NCI-H226 (cell line): Measurements from ENCODE around the gene POLR1B.
"Not testable (repeated sequence)": the region's sequence is repeated elsewhere in the genome, so short reads cannot be mapped to it uniquely, and the experiment has no call there.

ENCODE experiments used
- DNase-seq: peaks from one replicate; pipeline ENCODE4 v3.0.0-alpha.2; 2015

Gene POLR1B

DNA sequence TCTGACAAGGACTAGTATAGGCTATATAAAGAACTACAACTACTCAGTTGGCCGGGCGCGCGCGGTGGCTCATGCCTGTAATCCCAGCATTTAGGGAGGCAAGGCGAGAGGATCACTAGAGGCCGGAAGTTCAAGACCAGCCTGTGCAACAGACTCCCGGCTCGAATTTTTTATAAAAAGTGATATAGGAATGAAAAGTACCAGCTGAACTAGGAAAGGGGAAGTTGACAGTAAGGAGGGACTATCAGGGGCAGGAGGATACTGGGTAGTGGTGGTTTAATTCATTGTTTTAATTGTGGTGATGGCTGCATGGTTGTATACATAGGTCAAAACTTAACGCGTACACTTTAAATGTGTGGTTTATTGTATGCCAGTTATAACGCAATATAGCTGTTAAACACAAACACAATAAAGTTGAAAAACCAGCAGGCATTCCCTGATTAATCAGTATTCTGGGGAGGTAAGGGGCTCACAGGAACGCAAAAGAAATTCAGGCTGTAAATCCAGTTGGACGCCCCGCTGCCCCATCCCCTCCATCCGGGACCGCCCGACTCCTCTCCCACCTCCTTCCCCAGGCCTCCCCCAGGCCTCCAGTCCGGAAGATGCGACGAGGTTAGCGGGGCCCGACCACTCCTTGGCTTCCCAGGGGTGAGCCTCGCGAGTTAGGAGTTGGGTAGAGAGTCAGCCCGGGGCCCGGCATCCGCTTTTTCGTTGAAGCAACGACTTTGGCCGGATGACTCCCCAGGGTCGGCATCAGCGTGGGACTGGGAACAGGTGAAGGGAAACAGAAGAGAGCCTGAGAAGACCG is 746 bp upstream of the POLR1B start:
- no peak for DNase-seq

DNA sequence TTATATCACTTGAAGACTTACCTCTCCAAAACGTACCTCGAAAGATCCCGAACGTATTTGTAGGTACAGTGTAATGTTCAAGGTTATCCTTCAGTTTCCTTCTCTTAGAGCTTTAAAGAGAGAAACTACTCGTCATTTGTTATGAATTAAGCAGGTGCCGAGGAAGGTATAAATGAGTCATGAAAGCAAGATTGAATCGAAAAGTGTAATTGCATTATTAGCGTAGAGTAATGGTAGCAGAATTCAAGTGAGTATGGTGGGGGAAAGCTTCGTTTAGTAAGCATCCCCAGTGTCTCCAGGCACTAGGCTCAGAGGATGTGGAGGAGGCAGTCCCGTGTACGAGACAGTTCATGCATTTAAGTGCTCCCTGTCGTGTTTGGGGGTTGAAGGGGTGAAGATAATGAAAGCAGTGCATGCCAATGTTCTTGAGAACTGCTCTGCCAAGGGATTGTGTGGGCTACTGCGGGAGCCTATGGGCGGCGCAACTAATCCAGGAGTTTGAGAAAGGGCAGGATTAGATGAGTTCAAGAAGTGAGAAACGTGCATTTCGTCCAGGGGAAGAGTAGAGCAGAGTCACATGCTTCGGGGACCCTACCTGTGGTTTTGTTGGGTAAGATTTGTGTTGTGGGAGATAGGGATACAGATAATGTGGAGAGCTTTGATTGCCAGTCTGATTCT is 858 bp downstream of the POLR1B start:
- peak; percentile 3 for DNase-seq

DNA sequence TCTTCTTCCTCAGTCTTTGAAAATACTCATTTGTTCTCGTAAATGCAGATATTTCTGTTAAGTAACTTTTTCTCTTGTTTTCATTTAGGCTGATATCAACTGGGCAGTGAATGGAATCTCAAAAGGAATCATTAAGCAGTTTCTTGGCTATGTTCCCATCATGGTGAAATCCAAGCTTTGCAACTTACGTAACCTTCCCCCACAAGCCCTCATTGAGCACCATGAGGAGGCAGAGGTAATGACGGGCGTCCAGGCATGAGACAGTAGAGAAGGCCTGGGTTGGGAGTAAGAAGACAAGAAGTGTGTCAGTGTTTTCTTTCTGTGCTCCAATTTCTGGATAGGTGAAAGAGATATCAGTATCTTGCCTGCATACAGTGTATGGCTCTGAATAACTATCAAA is 5.1 kb downstream of the POLR1B start:
- DNase-seq: peak; percentile 67

DNA sequence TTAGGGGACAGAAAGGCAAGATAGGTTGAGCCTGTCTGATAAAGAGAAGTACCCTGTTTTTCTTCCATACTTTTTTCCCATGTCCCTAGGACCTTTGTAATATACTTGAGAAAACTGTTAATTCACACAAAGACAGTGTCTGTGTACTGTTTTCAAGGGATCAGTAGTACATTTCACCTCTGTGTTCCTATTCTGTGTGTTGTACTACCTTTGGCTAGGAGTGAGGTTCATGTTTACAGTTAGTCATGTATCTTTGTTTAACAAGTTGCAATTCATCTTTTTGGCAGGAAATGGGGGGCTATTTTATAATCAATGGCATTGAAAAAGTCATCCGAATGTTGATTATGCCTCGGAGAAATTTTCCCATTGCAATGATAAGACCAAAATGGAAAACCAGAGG is 6.7 kb downstream of the POLR1B start:
- DNase-seq: no peak

DNA sequence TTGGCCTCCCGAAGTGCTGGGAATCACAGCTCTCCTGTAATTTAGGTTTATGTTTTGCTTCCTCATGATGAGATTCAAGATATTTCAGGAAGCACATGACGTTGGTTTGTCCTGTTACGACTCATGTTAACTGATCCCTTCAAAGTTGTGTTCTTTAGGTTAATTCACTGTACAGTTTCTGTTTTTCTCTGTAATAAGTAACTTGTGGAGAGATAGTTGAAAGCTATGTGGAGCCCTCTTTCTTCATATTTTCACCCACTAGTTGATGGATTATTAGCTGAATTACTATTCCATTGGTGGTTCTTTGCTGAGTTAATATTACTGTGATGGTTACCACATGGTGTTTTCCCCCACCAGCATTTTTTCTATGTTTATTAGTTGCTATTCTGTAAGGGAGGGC is 23.8 kb downstream of the POLR1B start:
- DNase-seq: no peak

DNA sequence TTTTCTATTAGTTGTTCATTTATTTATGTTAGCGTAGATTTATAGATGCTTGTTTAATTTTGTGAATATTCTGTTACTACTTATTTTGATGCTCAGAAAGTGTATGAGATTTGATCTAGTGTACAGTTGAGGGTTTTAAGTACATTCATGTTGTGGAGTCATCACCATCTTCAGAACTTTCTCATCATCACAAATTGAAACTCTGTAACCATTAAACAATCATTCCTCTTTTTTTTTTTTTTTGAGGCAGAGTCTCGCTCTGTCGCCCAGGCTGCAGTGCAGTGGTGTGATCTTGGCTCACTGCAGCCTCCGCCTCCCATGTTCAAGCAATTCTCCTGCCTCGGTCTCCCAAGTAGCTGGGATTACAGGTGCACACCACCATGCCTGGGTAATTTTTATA is 24.2 kb downstream of the POLR1B start:
- not testable (repeated sequence) for DNase-seq

DNA sequence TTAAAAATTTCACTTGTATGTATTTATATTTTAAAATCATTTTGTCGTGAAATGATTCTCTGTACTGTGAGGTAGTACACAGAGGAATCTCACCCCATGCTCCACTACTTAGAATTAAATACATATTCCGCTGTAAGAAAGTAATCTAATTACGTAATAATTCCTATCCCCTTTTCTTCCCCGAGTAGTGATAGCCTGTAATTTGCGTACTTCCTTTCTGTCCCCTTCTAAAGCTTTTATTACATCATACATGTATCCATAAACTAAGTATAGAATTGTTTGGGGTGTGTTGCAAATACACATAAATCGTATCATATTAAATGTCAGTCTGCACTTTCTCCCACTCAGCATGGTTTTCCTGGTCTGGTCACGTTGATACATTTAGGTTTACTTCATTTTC is 29.7 kb downstream of the POLR1B start:
- no peak for DNase-seq

DNA sequence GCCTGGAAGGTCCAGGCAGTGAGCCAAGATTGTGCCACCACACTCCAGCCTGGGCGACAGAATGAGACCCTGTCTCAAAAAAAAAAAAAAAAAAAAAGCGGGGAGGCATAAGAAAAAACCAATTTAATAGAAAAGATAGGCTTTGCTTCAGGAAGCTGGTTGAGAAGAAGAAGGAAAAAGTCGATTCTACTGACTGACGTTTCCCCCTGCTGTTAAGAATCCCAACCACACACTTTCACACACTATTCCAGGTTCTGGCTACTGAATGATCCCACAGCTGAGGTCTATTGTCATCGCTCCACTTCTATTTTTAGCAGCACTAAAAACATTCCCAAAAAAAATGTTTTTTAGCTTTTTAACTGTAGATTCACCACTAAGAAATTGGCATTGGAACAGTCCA is 35.5 kb downstream of the POLR1B start:
- no peak for DNase-seq

DNA sequence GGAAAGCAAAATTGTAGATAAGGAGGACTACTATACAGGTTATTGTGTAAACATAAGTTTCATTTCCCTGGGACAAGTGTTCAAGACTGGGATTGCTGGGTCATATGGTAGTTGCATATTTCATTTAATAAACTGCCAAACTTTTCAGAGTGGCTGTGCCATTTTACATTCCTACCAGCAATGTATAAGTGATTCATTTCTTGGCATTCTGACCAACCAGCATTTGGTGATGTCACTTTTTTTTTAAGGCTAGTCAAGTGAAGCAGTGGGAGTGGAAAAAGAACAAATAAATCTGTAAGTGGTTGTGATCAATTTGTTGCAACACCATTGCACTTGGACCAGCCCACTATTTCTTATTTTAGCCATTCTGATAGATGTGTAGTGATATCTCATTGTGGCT is 37.0 kb downstream of the POLR1B start:
- peak; percentile 75 for DNase-seq

DNA sequence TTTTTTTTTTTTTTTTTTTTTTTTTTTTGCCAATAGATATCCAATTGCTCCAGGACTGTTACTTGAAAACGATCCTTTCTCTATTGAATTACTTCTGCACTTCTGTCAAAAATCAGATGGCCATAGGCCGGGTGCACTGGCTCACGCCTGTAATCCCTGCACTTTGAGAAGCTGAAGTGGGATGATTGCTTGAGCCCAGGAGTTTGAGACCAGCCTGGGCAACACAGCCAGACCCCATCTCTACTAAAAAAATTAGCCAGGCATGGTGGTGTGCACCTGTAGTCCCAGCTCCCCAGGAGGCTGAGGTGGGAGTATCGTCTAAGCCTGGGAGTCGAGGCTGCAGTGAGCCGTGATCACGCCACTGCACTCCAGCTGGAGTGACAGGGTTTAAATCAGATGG is 37.8 kb downstream of the POLR1B start:
- no peak for DNase-seq

DNA sequence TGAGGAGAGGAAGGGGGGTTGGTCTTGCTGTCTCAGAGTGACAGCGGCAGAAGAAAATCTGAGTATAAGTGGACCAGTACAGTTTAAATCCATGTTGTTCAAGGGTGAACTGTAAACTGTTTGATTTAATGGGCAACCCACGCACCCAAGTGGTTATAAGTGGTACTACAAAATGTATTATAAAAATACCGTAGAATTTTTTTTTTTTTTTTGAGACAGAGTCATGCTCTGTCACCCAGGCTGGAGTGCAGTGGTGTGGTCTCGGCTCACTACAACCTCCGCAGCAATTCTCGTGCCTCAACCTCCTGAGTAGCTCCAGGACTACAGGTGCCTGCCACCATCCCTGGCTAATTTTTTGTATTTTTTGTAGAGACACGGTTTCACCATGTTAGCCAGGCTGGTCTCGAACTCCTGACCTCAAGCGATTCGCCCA is 40.1 kb downstream of the POLR1B start:
- no peak for DNase-seq

DNA sequence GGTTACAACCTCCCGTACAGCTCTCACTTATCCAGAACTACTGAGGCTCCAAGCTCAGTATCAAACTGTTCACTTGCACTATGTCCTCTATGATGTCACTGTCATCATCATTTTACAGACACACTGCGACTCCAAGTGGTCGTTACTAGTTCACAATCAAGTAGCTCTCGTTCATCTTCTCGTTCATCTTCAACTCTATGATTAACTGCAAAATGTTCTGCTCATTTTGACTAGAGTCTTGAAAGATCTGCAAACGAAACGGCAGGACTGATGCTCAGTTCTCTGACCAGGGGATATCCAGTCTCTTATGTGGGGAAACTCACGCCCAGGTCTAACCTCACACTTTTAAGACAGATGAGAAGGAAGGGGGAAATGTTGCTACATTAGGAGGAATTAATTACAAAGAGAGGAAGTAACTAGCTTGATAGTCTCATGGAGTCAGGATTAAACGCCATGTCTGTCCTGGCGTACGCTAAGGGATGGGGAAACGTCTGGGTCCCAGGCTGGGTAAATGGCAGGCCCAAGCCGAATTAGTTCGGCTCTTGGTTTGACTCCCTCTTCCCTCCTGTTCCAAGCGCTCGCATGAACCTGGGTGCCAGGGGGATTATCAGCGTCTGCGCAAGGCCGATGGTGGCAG is 41.4 kb downstream of the POLR1B start:
- no peak for DNase-seq

DNA sequence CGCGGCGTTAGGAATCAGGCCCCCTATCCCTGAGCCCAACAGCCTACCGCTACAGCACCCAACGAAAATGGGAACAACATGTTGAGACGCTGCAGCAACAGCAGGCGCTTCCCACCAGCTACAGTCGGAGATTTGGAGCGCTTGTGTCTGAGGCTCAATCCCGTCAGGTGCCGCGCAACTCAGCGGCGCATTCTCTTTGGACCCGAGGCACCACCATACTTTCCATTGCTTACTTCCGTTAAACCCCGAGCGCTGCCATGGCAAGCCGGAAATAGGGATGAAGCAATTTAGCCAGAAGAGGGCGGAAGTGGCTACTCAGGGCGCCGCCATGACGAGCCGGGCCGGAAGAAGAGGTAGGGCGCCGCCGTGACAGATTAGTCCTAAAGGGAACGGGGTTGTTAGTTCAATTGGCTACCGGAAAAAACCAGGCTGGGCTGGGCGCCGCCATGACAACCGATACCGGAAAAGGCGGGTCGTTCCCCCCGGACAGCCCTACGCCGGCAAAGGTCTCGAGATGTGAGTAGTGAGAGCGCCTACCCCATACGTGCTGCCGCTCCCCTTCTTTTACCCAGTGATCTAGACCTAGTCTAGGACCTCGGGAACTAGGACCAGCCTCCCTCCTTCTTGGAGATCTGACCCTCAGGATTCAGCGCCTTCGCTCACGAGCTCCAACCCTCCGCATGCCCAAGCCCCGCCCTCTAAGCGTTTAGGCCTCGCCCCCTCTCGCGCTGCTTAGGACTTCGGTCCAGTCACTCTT is 42.0 kb downstream of the POLR1B start, which contains the start of gene CHCHD5:
Gene CHCHD5 (plus strand): TSS at position 476 of the 757 bp plus-strand sequence. CDS start 39 bp downstream, at position 515.
- peak; percentile 97 for DNase-seq

DNA sequence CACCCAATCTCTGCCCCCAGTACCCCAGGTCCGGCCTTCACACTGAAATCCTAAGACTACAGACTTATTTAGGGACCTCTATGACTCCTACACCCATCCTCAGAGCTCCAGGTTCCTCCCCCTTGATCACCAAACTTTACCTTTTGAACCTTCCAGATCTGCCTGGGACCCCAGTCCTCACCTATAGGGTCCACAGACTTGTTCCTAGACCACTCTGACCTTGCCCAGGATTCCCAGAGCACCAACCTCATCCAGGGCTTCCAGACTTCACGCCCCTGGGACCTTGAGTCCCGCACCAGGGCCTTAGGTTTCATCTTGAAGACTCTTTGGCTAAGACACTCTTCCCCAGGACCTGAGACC is 42.6 kb downstream of the POLR1B start:
- no peak for DNase-seq

DNA sequence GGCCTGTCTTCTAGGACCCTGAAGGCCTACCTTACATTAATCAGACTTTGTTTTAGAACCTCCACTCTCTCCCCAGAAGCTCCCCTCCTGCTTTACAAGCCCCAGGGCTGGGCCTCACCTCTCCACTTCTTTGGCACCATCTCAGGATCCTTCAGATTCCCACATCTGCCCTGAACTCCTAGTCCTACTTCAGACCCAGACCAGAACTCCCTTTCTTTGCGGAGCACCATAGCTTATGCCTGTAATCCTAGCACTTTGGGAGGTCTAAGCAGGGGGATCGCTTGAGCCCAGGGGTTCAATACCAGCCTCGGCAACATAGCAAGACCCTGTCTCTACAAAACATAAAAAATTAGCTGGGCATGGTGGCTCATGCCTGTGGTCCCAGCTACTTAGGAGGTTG is 43.1 kb downstream of the POLR1B start:
- no peak for DNase-seq

DNA sequence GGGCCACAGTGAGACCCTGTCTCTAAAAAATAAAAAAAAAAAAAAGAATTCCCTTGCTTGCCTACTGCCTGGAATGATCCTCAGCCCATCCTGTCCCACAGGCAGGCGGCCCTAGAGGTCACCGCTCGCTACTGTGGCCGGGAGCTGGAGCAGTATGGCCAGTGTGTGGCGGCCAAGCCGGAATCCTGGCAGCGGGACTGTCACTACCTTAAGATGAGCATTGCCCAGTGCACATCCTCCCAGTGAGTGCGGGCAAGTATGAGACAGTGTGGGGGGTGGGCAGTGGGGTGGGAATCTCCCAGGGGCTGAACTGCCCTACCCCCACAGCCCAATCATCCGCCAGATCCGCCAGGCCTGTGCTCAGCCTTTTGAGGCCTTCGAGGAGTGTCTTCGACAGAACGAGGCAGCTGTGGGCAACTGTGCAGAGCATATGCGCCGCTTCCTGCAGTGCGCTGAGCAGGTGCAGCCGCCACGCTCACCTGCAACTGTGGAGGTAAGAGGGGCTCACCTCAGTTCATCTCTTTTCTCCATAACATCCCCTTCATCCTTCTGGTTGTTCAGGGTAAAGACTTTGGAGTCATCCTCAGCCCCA is 43.7 kb downstream of the POLR1B start:
- no peak for DNase-seq

DNA sequence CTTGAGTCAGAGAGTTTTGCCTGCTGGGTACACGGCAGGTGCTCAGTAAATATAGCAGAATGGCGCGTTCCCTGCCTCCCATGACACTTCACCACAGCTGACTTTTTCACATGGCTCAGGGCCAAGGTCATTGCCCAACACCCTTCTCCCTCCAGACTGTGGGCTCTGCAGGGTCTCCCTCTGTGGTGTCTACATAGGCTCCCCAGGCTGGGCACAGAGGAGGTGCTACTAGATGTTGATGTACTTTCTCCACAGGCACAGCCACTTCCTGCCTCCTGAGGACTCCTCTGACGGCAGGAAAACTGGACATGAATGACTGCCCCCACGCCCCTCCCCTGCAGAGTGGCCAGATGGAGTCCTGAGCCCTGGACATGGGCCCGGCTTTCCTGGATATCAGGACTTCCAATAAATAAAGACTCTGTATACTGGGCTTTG is 46.4 kb downstream of the POLR1B start:
- DNase-seq: no peak

DNA sequence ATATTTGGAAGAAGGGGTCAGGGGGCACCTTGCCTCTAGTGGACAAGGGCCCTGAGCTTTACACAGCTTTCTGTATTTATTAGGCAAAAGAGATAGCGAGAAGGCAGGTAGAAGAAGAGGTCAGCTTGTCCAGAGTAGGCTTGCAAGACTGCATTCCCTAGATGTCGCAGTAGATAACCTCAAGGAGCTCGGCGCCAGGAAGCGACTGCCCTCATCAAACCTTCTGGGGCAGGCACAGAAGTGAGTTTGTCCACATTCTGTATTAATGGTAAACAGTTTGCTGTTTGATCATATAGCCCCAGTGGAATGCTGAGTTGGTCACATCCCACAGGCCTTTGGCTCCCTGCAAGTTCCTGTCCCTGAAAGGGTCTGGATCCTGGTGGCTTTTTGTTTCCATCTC is 49.1 kb downstream of the POLR1B start:
- DNase-seq: no peak

DNA sequence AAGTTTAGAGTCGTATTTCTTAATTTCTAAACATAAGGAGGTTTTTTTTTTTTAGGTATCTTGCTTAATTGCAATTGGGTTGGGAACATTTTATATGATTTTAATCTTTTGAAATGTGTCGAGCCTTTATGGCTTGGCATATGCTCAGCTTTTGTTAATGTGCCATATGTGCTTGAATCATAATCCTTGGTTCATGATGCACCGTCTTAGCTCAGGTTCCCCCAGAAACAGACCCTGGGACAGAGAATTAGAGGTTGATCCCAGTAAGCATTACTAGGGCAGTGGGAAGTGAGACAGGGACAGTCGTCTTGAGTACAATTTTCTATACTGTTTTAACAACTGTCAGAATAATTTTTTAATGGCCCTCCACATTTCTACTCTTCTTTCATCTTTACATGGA is 51.5 kb downstream of the POLR1B start:
- DNase-seq: no peak

DNA sequence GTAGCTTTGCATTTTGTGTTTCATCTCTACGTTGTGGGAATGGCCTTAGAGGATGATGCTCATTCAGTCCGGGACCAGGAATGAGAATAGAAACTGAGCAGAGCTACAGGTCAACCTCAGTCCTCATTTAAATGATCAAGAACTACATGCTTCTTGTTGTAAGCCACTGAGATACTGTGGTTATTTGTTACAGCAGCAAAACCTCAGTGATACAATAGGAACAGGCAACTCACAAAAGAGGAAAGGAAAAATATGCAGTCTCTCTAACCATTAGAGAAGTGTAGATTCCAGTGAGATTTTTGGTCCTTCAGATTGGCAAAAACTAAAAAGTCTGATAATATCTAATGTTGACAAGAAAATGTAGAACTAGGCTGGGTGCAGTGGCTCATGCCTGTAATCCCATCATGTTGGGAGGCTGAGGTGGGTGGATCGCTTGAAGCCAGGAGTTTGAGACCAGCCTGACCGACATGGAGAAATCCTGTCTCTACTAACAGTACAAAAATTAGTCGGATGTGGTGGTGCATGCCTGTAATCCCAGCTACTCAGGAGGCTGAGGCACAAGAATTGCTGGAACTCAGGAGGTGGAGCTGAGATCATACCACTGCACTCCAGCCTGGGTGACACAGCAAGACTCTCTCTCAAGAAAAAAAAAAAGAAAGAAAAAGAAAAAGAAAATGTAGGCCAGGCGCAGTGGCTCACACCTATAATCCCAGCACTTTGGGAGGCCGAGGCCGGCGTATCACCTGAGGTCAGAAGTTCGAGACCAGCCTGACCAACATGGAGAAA is 55.5 kb downstream of the POLR1B start:
- no peak for DNase-seq

DNA sequence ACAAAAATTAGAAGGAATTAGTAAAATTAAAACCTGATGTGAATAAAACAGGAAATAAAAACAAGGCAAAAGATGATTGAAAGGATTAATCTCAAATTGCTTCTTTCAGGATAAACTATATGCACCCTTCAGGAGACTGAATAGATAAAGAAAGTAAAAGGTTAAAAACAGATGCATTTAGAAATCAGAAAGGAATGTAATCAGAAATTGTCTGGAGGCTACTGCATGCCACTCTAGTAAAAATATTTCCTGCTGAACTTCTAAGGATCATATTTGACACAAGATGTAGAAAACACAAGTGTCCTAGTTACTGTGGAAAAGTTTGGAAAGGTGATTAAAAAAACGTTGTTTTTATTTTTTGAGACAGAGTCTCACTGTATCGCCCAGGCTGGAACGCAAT is 58.4 kb downstream of the POLR1B start:
- no peak for DNase-seq

DNA sequence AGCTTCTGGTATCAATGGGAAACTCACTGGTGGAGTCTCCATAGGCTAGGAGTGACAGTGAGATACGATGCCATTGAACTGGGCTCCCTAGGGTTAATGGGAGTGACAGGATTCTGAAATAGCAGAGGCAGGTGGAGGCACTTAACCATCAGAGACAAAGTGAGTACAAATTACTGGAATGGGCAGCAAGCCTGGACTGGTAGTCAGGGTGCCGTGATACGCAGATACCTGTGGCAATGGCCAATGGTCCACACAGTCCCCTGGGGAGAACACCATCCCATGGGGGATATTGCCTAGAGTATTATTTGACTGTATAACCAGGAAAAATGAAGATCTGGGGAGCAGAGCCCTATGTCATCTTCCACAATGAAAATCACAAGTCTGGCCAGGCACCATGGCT is 59.5 kb downstream of the POLR1B start:
- no peak for DNase-seq
